ENCODE data around the gene MED12L.

MED12L gene

DNA sequence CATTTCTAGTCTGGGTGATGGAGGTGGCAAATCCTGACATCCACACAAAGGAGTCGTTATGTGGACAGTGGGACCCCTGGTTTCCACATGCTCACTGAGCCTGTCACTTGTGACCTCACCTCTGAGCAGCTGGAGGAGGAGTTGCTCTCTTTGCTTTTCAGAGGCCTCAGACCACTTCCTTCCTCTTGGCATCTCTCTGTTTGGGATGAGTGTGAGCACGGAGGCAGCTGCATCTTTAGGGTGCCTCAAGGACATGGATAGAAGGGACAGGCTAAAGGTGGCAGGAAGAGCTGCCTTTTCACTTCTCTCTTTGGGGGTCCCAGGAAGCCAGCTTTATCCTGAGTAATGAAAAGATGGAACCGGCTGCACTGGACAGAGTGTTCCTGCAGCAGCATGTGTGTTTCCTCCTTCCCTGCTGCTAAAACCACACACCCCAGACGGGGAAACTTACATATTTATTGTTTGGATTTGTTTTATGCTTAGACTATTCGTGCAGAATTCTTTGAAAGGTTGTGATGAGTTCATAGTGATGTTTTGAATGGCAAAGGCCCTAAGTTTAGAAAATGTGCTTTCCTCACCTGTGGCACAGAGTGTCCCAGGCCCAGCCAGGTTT, 85.8 kb downstream of the MED12L start:
- DNase-seq (ENCODE audit: low read depth): no peak

DNA sequence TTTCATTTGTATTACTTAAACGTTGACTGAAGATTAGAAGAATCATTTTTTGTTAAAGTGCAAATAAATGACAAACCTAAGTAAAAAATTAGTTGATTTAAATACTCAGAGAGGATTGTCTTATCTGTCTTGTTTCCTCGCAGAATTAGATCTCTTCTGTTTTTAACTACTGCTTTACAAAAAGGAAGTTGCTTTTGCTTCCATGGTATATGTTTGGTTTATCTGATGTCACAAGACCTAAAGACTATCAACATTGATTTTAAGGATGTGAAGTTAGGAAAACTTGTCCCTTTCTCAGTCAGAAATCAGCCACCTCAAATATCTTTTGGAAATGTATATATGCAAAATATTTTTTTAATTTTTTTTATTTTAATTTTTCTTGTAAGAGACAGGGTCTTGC, 88.9 kb downstream of the MED12L start:
- no peak for DNase-seq (ENCODE audit: low read depth)

- DNase-seq (ENCODE audit: low read depth): no peak
Observed at GRCh38 chr3:151175952-151176351, 90.5 kb downstream of the MED12L start.

DNA sequence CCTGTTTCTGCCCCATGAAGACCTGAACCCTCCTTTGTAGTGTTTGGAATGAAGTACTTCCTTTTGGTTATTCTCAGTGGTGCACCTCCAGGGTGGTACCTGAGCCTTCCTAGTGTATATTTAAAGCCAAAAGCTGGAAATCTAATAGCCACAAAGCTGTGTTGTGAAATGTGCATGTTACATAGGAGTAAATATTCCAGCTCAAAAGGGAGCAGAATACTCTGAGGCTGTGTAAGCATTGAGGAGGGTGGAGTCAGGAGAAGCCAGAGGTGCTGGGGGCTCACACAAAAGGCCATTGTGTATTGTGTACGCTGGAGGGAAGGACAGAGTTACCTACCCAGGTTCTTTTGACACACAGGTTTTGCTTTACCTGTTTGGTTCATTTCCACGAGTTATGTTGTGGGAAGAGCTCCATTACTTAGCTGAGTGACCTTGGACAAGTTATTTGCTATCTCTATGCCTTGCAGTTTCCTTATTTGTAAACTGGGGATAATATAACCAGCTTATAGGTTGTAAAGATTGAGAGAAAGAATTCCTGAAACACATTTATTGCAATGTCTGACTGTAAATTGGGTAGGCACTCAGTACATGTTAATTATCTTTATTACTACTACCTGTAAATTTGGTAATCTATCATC, 92.9 kb downstream of the MED12L start:
- no peak for DNase-seq (ENCODE audit: low read depth)

GRCh38 chr3:151182349-151183079, 97.0 kb downstream of the MED12L start:
- no peak for DNase-seq (ENCODE audit: low read depth)

DNA sequence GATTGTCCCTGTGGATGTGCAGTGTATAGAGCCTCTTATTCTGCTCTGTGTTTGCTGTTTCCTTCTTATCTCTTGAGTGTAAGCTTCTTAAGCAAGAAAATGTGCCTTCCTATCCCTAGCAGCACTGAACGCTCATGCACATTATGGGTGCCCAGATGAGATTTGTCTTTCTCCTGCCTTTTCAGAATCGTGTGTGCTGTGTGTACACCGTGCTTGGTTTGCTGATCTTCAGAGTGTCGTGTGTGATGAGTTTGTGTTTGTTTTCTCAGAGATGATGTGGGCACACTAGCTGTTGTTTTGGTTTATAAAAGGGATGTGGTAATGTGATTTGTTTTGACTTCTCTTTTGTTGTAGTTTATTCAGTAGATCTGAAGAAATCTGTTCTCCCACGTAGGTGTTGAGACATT, 97.8 kb downstream of the MED12L start:
- DNase-seq (ENCODE audit: low read depth): no peak

- DNase-seq (ENCODE audit: low read depth): no peak
Observed at GRCh38 chr3:151191095-151191494, 105.6 kb downstream of the MED12L start.

- no peak for DNase-seq (ENCODE audit: low read depth)
Observed at GRCh38 chr3:151192545-151192944, 107.1 kb downstream of the MED12L start.

DNA sequence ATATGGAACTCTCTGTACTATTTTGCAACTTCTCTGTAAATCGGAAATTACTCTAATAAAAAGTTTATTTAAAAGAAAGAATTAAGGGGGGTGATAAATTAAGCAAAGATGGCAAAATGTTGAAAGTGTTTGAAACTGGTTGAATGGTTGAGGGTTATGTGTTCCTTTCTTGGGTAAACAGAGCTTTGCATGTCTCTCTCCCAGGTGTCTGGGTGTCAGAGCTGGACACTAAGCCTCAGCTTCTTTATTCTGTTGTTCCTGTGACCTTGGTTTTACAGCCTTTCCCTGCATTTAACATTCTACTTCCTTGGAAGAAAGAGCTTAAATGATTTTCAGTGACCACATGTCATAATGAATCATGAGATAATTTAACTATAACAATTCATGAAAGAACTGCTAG, 110.4 kb downstream of the MED12L start:
- no peak for DNase-seq (ENCODE audit: low read depth)

DNA sequence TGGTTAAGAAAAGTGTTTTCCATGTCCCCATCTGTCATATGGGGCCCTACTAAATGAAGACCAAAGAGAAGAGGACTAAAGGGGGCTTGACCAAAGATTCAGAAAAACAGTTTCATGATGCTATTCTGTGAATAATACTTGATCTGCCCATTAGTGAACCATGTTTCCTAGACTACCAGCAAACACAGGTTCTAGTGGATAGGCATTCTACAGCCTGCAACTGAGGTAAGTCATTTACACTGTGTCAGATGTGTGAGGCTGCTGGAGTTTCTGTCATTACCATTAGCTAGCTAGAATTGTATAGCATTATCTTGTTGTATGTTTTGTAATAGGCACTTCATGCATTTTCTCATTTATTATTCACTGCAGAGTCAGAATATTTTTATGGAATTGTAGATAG, 111.0 kb downstream of the MED12L start:
- DNase-seq (ENCODE audit: low read depth): no peak

GRCh38 chr3:151197228-151197627, 111.8 kb downstream of the MED12L start:
- no peak for DNase-seq (ENCODE audit: low read depth)

DNA sequence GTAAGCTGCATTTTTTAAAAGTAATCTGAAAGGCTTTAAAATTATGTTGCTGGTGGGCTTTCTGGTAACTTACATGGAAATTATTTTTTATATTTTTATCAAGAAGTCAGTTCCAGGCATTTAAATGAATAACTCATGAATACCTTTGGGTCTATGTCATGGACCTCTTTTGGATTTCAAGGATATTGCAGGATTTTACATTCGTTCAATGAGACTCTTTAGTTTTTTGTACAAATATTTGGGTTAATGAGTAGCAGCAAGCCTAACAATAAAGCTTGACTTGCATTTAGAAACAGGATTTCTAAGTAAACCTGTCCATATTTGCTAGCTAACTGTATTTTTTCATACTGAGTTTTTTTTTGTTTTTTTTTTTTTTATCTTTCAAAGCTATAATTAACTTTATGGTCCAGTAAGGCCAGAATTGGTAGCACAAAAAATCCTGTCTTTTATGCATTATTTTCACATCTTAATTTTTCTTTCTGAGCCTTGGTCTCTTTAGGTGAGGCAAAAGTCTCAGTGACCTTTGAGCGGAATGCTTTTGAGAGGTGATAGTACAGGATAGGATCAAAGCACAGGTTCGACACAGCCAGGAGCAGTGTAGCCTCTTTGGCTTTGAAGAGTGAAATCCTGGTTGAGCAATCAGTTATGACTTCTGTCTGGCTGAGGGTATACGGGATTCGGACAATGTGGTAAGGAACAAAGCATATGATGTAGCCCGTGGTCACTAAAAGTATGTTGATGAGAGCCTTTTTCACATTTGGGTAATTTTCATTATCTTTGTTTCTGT, 112.7 kb downstream of the MED12L start:
- no peak for DNase-seq (ENCODE audit: low read depth)

DNA sequence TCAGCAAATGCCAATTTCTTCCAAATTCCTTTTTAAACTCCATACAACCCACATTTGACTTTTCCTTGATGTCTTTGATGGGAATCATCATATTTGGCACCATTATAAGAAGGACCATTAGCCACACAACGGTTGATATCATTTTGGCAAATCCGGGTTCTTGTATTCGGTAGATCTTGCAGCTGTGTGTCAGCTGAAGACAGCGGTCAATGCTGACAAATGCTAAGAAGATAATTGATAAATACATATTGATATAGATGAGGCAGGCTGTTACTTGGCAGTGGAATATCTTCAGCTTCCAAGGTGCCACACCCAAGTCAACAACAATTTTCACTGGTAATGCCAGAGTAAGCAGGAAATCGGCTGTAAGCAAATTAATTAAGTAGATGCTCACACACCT, 113.4 kb downstream of the MED12L start:
- DNase-seq (ENCODE audit: low read depth): no peak

DNA sequence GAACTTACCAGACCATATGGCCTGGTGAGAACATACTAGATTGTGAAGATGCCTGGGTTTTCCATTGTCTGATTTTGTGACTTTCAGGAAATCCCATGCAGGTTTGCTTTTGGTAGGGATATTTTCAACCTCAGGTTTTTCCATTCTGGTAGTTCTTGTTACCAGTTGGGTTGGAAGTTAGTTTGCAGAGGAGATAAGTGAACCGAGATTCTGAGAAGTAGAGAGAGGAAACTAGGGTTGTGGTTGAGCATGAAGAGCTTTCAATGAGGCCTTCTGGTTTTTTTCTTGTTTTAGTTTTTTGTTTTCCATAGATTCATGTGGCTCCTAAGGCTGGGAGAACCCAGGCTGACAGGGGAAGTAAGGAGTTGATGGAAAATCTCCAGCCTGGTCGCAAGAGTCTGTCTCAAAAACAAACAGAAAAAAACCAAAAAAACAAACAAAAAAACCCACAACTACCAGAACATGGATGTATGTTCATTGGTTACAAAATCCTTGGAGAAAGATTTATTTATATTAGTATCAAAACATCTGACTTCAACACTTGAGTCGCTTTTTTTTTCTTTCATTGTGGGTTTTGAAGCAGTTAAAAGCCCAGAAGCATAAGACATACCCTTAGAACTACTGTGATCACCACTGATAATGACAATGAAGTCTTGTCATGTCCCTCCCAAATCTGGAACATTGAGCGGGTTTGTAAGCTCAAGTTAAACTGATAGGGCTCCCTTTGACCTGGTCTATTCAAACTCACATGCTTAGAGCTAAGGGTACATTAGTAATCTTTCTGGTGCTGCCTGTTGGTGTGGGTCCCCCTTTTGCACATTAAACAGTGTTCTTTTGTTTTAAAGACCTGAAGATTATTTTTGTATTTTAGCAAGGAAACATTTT, 114.3 kb downstream of the MED12L start:
- no peak for DNase-seq (ENCODE audit: low read depth)

DNA sequence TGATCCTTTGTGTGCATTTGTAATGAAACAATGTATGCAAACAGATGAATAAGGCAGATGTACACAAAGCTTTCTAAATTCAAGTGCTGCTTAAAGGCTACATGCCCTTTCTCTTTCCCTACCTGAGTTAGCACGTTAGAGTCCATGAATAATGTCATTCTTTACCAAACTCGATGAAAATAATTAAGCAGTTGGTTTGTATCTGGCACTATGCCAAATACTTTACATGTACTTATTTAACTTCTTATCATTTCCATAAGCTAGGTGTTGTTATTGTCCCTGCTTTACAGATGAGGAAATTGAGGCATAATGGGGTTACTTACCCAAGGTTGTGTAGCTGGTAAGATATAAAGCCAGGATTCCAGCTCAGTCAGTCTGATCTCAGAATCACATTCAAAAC, 115.1 kb downstream of the MED12L start:
- no peak for DNase-seq (ENCODE audit: low read depth)

DNA sequence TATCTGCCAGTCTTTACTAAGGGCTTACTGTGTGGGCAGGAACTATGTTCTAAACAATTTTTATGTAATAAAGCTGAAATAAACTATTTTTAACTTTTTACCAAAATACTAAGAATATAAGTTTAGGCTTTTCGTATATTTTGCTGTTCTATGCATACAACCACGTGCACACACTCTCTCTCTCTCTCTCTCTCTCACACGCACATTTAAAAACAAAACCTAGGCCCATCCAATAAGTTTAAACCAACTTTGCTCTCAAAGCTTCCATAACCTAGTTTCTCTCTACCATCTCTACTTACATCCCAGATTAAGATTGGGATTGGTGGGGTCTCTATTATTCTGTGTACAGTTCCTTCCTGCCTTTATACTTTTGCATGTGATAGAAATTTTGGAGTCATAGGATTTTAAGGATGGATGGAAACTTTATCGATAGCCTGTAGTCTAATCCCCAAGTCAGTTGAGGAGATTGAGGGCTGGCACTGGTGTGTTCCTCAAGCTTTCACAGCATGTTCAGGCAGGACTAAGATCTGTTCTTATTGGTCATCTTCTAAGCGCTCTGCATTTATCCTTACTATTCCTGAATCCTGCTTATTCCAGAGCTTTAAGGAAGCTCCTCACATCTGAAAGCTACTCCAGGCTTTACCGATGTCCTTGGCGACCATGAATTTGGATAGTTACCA, 115.7 kb downstream of the MED12L start:
- DNase-seq (ENCODE audit: low read depth): no peak

GRCh38 chr3:151203051-151203420, 117.6 kb downstream of the MED12L start, which contains the start of gene GPR171:
Gene GPR171 (minus strand): TSS chr3:151203216. CDS start chr3:151199386, 3,830 bp downstream.
- DNase-seq (ENCODE audit: low read depth): peak; percentile 54

DNA sequence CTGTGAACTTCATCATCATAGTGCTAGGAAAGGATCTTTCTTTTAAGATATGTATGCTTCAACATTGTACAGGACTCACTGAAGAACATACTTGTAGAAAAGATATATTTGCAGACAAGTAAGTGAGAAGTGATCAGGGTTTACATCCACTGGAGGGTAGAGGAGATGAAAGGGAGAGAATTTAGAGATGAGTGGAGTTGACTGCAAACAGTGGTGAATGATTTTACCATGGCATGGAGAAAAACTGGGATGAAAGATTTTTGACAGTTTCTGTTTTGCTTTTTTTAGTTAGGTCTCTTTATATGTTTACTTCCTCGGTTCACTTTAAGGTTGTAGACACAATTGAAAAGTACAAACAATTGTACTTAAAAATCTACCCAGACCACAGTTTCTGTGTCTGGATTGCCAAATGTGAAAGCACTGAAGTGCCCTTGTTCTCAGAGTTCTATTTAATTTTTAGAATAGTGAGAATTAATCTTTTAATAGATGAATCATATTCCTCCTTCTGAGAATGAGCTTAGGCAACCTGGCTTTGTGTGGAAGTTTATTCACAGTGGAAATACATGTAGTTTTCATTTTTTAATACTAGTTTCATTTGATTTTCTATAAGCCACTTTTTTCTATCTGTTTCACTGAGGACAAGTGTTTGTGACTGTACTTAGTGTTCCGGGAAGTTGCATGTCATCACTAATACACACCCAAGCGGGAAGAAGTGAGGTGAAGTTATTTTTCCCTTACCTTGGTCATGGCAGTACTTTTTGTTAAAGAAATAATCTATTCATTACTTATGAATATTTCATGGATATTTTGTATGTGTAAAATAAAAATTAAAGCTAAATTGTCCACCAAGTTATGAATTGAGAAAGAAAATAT, 119.3 kb downstream of the MED12L start:
- no peak for DNase-seq (ENCODE audit: low read depth)

DNA sequence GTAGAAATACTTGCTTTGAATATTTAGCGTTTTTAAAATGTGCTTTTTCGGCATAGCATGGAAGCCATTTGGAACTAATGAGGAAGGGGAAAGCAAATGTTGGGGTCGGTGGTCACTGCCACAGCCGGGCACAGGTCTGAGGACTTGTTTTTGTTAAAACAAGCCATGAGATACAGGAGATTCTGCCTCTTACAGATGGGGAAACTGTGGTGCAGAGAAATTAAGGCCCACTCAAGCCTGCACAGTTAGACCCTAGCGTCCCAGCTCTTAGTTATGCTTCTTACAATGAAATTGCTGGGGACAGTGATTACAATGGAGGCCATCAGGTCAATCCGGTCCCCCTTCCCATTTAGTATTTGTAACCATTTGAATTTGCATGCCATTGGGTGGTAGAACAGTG, 120.0 kb downstream of the MED12L start:
- DNase-seq (ENCODE audit: low read depth): no peak

DNA sequence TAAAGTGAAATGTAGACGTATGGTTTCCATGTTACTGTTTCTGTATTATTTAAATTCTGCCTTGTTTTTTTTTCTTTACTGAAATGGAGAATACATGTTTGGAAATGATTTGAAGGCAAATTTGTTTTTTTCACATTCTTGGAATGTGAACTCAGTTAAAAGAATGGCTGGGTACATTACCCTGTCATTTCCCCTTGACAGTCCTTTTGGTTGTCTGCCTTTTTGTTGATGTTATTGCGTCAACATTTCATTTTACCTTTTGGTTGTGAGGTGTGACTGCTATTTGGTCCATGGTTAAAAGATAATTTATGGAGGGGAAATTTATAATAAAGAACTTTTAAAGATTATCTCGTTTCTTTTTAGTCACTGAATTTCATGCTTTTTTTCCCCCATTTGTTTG, 120.7 kb downstream of the MED12L start:
- no peak for DNase-seq (ENCODE audit: low read depth)

Data from activated T-helper 1 cell treated with Interleukin-2 at 50 U/mL for 16 hours (primary cell).